Measurements from ENCODE around the gene LMAN2.

LMAN2 gene, protein sequence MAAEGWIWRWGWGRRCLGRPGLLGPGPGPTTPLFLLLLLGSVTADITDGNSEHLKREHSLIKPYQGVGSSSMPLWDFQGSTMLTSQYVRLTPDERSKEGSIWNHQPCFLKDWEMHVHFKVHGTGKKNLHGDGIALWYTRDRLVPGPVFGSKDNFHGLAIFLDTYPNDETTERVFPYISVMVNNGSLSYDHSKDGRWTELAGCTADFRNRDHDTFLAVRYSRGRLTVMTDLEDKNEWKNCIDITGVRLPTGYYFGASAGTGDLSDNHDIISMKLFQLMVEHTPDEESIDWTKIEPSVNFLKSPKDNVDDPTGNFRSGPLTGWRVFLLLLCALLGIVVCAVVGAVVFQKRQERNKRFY

GRCh38 chr5:177351392-177352329 lies at the start of gene LMAN2:
Gene LMAN2 (minus strand): TSS chr5:177351668. CDS start chr5:177351647, 21 bp downstream.
- H3K4me3 Mint-ChIP-seq, result peak within 1 kb of the TSS; percentile 88
- H3K27me3 Mint-ChIP-seq, result no peaks in the 10 kb centered on the region
- peaks cover 53% of the 10 kb centered on the region for H3K4me1 Mint-ChIP-seq
- peak within 1 kb of the TSS; percentile 96 for H3K27ac Mint-ChIP-seq (ENCODE audit: low read depth)
- peaks cover 21% of the 10 kb centered on the region for H3K36me3 Mint-ChIP-seq (ENCODE audit: insufficient read depth)
- H3K9me3 Mint-ChIP-seq, result no peaks in the 10 kb centered on the region
- DNase-seq (ENCODE audit: low spot score in 2 of 2) (peak; percentile 82 to 90), ATAC-seq (replicated peaks; ENCODE audit: extremely low read depth, poor library complexity, severe bottlenecking) (peak; percentile 99)

GRCh38 chr5:177399997-177400868 lies 48.8 kb upstream of the LMAN2 start, which contains the start of gene PFN3:
Gene PFN3 (minus strand): TSS chr5:177400661. CDS start chr5:177400576, 85 bp downstream.
- H3K36me3 Mint-ChIP-seq (ENCODE audit: insufficient read depth), result peaks cover 3% of the 10 kb centered on the region
- H3K27me3 Mint-ChIP-seq, result no peaks in the 10 kb centered on the region
- no peak within 1 kb of the TSS for H3K27ac Mint-ChIP-seq (ENCODE audit: low read depth)
- peaks cover 20% of the 10 kb centered on the region for H3K4me1 Mint-ChIP-seq
- DNase-seq (ENCODE audit: low spot score in 2 of 2) (no peak), ATAC-seq (replicated peaks; ENCODE audit: extremely low read depth, poor library complexity, severe bottlenecking) (no peak)
- H3K9me3 Mint-ChIP-seq, result no peaks in the 10 kb centered on the region
- no peak within 1 kb of the TSS for H3K4me3 Mint-ChIP-seq

DNA sequence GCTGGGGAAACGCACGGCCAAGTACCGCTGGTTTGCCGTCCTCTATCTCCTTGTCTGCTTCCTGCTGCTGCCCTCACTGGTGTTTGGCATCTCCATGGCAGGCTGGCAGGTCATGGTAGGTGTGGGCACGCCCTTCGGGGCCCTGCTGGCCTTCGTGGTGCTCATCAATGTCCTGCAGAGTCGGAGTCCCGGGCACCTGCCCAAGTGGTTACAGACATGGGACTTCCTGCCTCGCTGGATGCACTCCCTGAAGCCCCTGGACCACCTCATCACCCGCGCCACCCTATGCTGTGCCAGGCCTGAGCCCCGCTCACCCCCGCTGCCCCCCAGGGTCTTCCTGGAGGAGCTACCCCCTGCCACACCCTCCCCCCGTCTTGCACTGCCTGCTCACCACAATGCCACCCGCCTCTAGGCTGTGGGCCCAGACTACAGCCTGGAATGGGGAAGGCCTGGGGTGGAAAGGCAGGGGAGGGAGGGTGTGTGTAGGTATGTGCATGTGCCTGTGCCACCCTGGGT lies 46.5 kb upstream of the LMAN2 start:
- no peaks in the 10 kb centered on the region for H3K36me3 Mint-ChIP-seq (ENCODE audit: insufficient read depth)
- DNase-seq (ENCODE audit: low spot score in 2 of 2) (no peak), ATAC-seq (replicated peaks; ENCODE audit: extremely low read depth, poor library complexity, severe bottlenecking) (no peak)
- no peaks in the 10 kb centered on the region for H3K27me3 Mint-ChIP-seq
- H3K9me3 Mint-ChIP-seq, result no peaks in the 10 kb centered on the region
- H3K27ac Mint-ChIP-seq (ENCODE audit: low read depth), result no peak overlapping the region
- peaks cover 4% of the 10 kb centered on the region for H3K4me1 Mint-ChIP-seq
- no peak overlapping the region for H3K4me3 Mint-ChIP-seq

DNA sequence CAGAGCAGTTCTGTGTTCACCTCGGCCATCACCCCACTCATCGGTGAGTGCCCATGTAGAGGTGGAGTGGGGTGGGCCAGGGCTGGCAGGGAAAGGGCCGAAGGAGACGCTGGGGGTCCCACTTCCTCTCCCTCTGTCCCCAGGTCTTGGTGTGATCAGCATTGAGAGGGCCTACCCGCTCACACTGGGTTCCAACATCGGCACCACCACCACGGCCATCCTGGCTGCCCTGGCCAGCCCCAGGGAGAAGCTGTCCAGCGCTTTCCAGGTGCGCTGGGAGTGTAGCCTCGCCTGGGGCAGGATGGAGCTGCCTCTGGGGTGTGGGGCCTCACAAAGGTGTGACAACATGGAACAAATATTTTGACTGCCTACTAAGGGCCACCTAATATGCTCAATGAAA lies 45.3 kb upstream of the LMAN2 start:
- ATAC-seq (replicated peaks; ENCODE audit: extremely low read depth, poor library complexity, severe bottlenecking), result no peak
- Mint-ChIP-seq H3K36me3 (ENCODE audit: insufficient read depth) (no peaks in the 10 kb centered on the region), H3K4me1 (no peaks in the 10 kb centered on the region), H3K27ac (ENCODE audit: low read depth) (no peak overlapping the region), H3K4me3 (no peak overlapping the region), H3K27me3 (no peaks in the 10 kb centered on the region), H3K9me3 (no peaks in the 10 kb centered on the region)
- DNase-seq (ENCODE audit: low spot score in 2 of 2), result no peak

DNA sequence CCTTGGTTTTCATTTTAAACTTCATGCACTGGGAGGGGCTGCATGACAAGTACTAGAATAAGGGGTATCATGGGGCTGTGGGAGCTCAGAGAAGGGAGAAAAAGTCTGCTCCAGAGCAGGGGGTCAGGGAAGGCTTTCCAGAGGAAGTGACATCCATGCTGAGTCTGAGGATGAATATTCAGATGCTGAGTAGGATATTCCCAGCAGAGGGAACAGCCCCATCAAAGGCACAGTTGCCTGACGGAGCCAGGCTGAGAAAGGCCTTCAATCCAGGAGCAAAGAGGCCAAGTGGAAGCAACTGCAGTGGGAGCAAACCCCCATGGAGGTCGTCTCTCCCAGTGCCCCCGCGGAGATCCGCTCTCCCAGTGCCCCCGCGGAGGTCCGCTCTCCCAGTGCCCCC lies 44.6 kb upstream of the LMAN2 start:
- ATAC-seq (replicated peaks; ENCODE audit: extremely low read depth, poor library complexity, severe bottlenecking), result no peak
- Mint-ChIP-seq H3K9me3 (no peaks in the 10 kb centered on the region), H3K4me1 (peaks cover 5% of the 10 kb centered on the region), H3K36me3 (ENCODE audit: insufficient read depth) (no peaks in the 10 kb centered on the region), H3K4me3 (no peak overlapping the region), H3K27ac (ENCODE audit: low read depth) (no peak overlapping the region), H3K27me3 (no peaks in the 10 kb centered on the region)
- DNase-seq (ENCODE audit: low spot score in 2 of 2), result no peak

- Mint-ChIP-seq H3K4me3 (no peak overlapping the region), H3K27me3 (no peaks in the 10 kb centered on the region), H3K27ac (ENCODE audit: low read depth) (no peak overlapping the region), H3K4me1 (peaks cover 26% of the 10 kb centered on the region), H3K36me3 (ENCODE audit: insufficient read depth) (no peaks in the 10 kb centered on the region), H3K9me3 (no peaks in the 10 kb centered on the region)
- ATAC-seq (replicated peaks; ENCODE audit: extremely low read depth, poor library complexity, severe bottlenecking), result no peak
- no peak for DNase-seq (ENCODE audit: low spot score in 2 of 2)
Measured at GRCh38 chr5:177393990-177394389, 42.5 kb upstream of the LMAN2 start.

- no peaks in the 10 kb centered on the region for H3K27me3 Mint-ChIP-seq
- no peak overlapping the region for H3K27ac Mint-ChIP-seq (ENCODE audit: low read depth)
- H3K9me3 Mint-ChIP-seq, result no peaks in the 10 kb centered on the region
- H3K4me1 Mint-ChIP-seq, result peaks cover 33% of the 10 kb centered on the region
- ATAC-seq (replicated peaks; ENCODE audit: extremely low read depth, poor library complexity, severe bottlenecking), result no peak
- H3K36me3 Mint-ChIP-seq (ENCODE audit: insufficient read depth), result no peaks in the 10 kb centered on the region
- no peak overlapping the region for H3K4me3 Mint-ChIP-seq
- DNase-seq (ENCODE audit: low spot score in 2 of 2), result no peak
Measured at GRCh38 chr5:177393206-177393765, 41.8 kb upstream of the LMAN2 start.

- Mint-ChIP-seq H3K9me3 (no peaks in the 10 kb centered on the region), H3K4me1 (peaks cover 37% of the 10 kb centered on the region), H3K27me3 (no peaks in the 10 kb centered on the region), H3K27ac (ENCODE audit: low read depth) (no peak overlapping the region), H3K36me3 (ENCODE audit: insufficient read depth) (no peaks in the 10 kb centered on the region), H3K4me3 (no peak overlapping the region)
- ATAC-seq (replicated peaks; ENCODE audit: extremely low read depth, poor library complexity, severe bottlenecking), result no peak
- DNase-seq (ENCODE audit: low spot score in 2 of 2), result no peak
Measured at GRCh38 chr5:177392765-177393164, 41.3 kb upstream of the LMAN2 start.

DNA sequence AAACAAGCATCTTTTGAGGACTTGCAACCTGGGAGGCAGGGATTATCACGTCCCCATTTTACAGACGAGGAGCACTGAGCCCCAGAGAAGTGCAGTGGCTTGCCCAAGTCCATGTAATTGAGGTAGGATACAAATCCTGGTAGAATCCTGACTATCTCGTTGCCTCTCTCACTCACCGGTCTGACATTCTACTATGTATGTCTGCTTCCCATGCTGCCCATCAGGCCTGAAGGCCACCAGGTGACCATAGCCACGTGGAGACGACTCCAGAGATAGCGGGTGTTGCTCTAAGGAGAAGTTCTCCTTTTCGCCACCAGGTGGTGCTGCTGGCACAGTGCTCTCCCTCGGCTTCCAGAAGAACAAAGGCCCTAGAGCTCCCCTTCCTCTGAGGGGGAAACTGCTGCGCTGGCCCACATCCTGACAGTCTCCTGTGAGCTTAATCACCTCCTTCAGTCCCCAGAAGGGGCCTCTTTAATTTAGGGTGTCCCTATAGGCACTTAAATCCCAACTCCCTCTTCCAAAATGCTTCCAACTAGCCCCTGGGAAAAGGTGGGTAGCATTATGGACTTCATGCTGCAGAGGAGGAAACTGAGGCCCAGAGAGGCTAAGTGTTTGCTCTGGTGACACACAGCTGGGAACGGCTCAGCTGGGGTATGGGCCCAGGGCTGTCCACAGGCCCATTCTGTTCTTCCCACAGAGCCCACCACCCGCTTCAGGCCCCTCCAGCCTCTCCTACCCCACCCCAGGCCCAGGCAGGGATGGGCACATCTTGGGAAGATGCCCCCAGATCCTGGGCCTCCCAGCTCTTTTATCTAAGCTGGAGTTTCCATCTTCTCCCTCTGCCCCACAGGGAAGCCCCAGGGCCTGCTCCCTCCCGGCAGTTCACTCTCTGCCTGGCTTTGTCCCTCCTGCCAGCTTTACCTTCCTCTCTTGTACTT lies 39.2 kb upstream of the LMAN2 start:
- Mint-ChIP-seq H3K4me3 (peak overlapping the region; percentile 59), H3K27ac (ENCODE audit: low read depth) (peak overlapping the region; percentile 93), H3K27me3 (no peaks in the 10 kb centered on the region), H3K4me1 (peaks cover 38% of the 10 kb centered on the region), H3K36me3 (ENCODE audit: insufficient read depth) (no peaks in the 10 kb centered on the region), H3K9me3 (no peaks in the 10 kb centered on the region)
- peak; percentile 64 for ATAC-seq (replicated peaks; ENCODE audit: extremely low read depth, poor library complexity, severe bottlenecking)
- peak; percentile 86 to 88 for DNase-seq (ENCODE audit: low spot score in 2 of 2)

- peak overlapping the region; percentile 59 for H3K4me3 Mint-ChIP-seq
- ATAC-seq (replicated peaks; ENCODE audit: extremely low read depth, poor library complexity, severe bottlenecking), result peak; percentile 85
- no peaks in the 10 kb centered on the region for H3K27me3 Mint-ChIP-seq
Measured at GRCh38 chr5:177389241-177390169, 38.0 kb upstream of the LMAN2 start.

More at GRCh38 chr5:177389241-177390169, 38.0 kb upstream of the LMAN2 start:
- DNase-seq (ENCODE audit: low spot score in 2 of 2), result peak in 1 of 2 donors; percentile 50
- Mint-ChIP-seq H3K9me3 (no peaks in the 10 kb centered on the region), H3K27ac (ENCODE audit: low read depth) (peak overlapping the region; percentile 93), H3K36me3 (ENCODE audit: insufficient read depth) (no peaks in the 10 kb centered on the region), H3K4me1 (peaks cover 45% of the 10 kb centered on the region)
